Neuronal stem cell (in vitro differentiated cells): Measurements from ENCODE around the gene TECPR2.
A peak's percentile ranks its signal among the peaks of the same experiment; 100 is the strongest.

ENCODE experiments used
- DNase-seq: peaks from one replicate; pipeline ENCODE4 v3.0.0-alpha.2; 2013; ENCODE audit warnings: low spot score
- H2AFZ ChIP-seq: one replicate; pipeline ENCODE4 v1.6.1; 2013; ENCODE audit warnings: mild to moderate bottlenecking, low read length, inconsistent platforms
- H2AK5ac ChIP-seq: 2 replicates; pipeline ENCODE4 v1.6.1; 2013; ENCODE audit warnings: low read depth, mild to moderate bottlenecking, inconsistent platforms, low read length, moderate library complexity, mixed read lengths
- H2BK120ac ChIP-seq: 2 replicates; pipeline ENCODE4 v1.6.1; 2013; ENCODE audit warnings: low read depth, mild to moderate bottlenecking, inconsistent platforms, low read length, moderate library complexity, mixed read lengths
- H2BK12ac ChIP-seq: one replicate; pipeline ENCODE4 v1.6.1; 2013; ENCODE audit warnings: low read length, inconsistent platforms
- H2BK15ac ChIP-seq: 2 replicates; pipeline ENCODE4 v1.6.1; 2013; ENCODE audit warnings: mild to moderate bottlenecking, low read length, inconsistent platforms, mixed read lengths
- H2BK5ac ChIP-seq: one replicate; pipeline ENCODE4 v1.6.1; 2013; ENCODE audit warnings: inconsistent platforms, mild to moderate bottlenecking, low read length, moderate library complexity
- H3K14ac ChIP-seq: one replicate; pipeline ENCODE4 v1.6.1; 2013; ENCODE audit warnings: low read length, inconsistent platforms
- H3K18ac ChIP-seq: 2 replicates; pipeline ENCODE4 v1.6.1; 2013; ENCODE audit warnings: low read length, inconsistent platforms
- H3K23ac ChIP-seq: 2 replicates; pipeline ENCODE4 v1.6.1; 2013; ENCODE audit warnings: low read depth, mild to moderate bottlenecking, mixed read lengths, low read length, inconsistent platforms; ENCODE audit not compliant: poor library complexity
- H3K27ac ChIP-seq: replicated peaks from 3 replicates; pipeline ENCODE4 v1.5.1; 2013; ENCODE audit warnings: low read length, inconsistent platforms
- H3K27me3 ChIP-seq, 3 experiments: 2 replicates each; pipeline ENCODE4 v1.6.1; 2013; ENCODE audit warnings: low read length in 3 of 3, mild to moderate bottlenecking in 2 of 3, inconsistent platforms in 1 of 3, low read depth in 1 of 3, mixed read lengths in 1 of 3, moderate library complexity in 1 of 3; ENCODE audit not compliant: control insufficient read depth in 3 of 3, insufficient read depth in 3 of 3
- H3K36me3 ChIP-seq, 2 donors: replicated peaks in 1 of 2; 2 replicates each; pipeline ENCODE4 v1.6.1; 2013; ENCODE audit warnings: low read length in 2 of 2; ENCODE audit not compliant: control insufficient read depth in 2 of 2, insufficient read depth in 2 of 2
- H3K4ac ChIP-seq: 2 replicates; pipeline ENCODE4 v1.6.1; 2013; ENCODE audit warnings: inconsistent platforms, mild to moderate bottlenecking, low read length, moderate library complexity
- H3K4me1 ChIP-seq, 2 donors: 1 replicate in 1 of 2; 2 replicates in 1 of 2; pipeline ENCODE4 v1.6.1; 2013; ENCODE audit warnings: low read length in 2 of 2, low read depth in 1 of 2; ENCODE audit not compliant: control insufficient read depth in 2 of 2, insufficient read depth in 1 of 2
- H3K4me2 ChIP-seq: one replicate; pipeline ENCODE4 v1.6.1; 2013; ENCODE audit warnings: mild to moderate bottlenecking, low read length, inconsistent platforms; ENCODE audit not compliant: insufficient read depth, poor library complexity, severe bottlenecking
- H3K4me3 ChIP-seq, 2 donors: 2 replicates each; pipeline ENCODE4 v1.5.1; 2013; ENCODE audit warnings: low read length in 2 of 2, mild to moderate bottlenecking in 2 of 2, inconsistent platforms in 1 of 2, moderate library complexity in 1 of 2
- H3K79me1 ChIP-seq: one replicate; pipeline ENCODE4 v1.6.1; 2013; ENCODE audit warnings: low read depth, mild to moderate bottlenecking, inconsistent platforms, low read length, moderate library complexity
- H3K9ac ChIP-seq: one replicate; pipeline ENCODE4 v1.6.1; 2013; ENCODE audit warnings: mild to moderate bottlenecking, low read depth, low read length, inconsistent platforms; ENCODE audit not compliant: poor library complexity
- H3K9me3 ChIP-seq, 2 donors: replicated peaks in 1 of 2; 2 replicates each; pipeline versions ENCODE3 to v1.6.1; 2013; ENCODE audit warnings: low read length in 2 of 2, mild to moderate bottlenecking in 2 of 2, inconsistent platforms in 1 of 2, low read depth in 1 of 2, mixed read lengths in 1 of 2, moderate library complexity in 1 of 2; ENCODE audit not compliant: control insufficient read depth in 2 of 2, insufficient read depth in 1 of 2
- H4K8ac ChIP-seq: one replicate; pipeline ENCODE4 v1.6.1; 2013; ENCODE audit warnings: low read depth, mild to moderate bottlenecking, inconsistent platforms, low read length, moderate library complexity
- H4K91ac ChIP-seq: one replicate; pipeline ENCODE4 v1.6.1; 2013; ENCODE audit warnings: low read length, low read depth, mild to moderate bottlenecking, inconsistent platforms; ENCODE audit not compliant: poor library complexity
- WGBS, 2 donors: extraction: QIAGEN DNeasy Blood & Tissue Kit; methylation state at CpG; one replicate each; pipeline ENCODE4 v1.1.7; 2013; ENCODE audit warnings: missing lambda C conversion rate in 2 of 2, mixed read lengths in 1 of 2; ENCODE audit not compliant: insufficient read length in 2 of 2, insufficient replicate concordance in 1 of 2; ENCODE audit errors: extremely low coverage in 2 of 2; 5-methylcytosine and 5-hydroxymethylcytosine counted together

TECPR2 gene

DNA sequence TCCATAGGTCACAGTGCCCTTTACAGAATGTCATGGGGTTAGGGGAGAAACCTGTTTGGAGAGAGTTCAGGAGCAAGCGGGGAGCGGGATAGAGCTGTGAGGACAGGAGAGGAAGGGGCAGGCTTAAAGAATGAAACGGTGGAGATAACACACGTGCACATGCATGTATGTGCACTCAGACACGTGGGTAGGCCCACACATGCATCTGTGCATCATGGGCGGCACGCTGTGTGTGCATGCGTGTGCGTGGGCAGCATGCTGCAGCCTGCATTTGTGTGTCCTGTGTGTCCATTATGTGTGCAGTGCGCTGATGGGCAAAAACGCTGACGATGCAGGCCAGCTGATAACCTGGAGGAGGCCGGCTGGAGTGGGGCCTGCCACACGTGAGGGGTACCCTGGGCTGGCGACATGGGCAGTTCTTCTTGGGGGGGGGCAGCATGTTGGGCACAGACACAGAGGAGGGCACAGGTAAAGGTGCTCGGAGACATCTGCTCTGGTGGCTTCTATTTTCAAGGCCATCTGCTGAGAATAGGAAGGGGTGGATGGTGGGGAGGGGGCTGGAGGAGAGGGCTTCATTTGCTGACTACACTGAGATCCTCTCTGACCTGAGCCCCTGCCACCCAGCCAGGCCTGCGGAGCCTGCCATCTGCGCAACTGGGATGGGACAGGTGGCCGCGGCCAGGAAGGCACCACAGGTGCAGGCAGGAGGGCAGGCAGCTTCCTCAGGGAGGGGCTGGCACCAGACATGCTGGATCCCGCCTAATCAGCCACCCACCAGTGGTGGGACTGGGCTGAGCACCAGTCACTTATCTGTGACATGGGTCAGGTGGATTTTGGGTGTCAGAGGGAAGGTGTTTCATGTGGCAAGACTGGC, 151.4 kb downstream of the TECPR2 start:
- H4K91ac ChIP-seq: peak overlapping the region; percentile 72
- H3K27me3 ChIP-seq: peaks cover 0 to 8% (median 5%) of the 10 kb centered on the region in 3 experiments
- peak overlapping the region; percentile 90 for H2BK15ac ChIP-seq
- H3K79me1 ChIP-seq: peaks cover 1% of the 10 kb centered on the region
- H3K4me1 ChIP-seq: peaks cover 12 to 21% of the 10 kb centered on the region in 2 donors
- no peak overlapping the region for H3K27ac ChIP-seq
- no peak overlapping the region for H3K4me2 ChIP-seq
- no peaks in the 10 kb centered on the region for H3K36me3 ChIP-seq
- no peak overlapping the region for H4K8ac ChIP-seq
- H3K23ac ChIP-seq: no peak overlapping the region
- peak overlapping the region; percentile 80 for H3K18ac ChIP-seq
- H2AFZ ChIP-seq: no peak overlapping the region
- no CpG with 5 or more reads among the region's 21 CpGs for WGBS, 2 donors
- H2AK5ac ChIP-seq: peak overlapping the region; percentile 97
- peak overlapping the region; percentile 28 for H2BK120ac ChIP-seq
- no peak for DNase-seq
- no peak overlapping the region for H3K4ac ChIP-seq
- H3K9me3 ChIP-seq: no peaks in the 10 kb centered on the region
- H2BK12ac ChIP-seq: peak overlapping the region; percentile 63
- H3K9ac ChIP-seq: peak overlapping the region; percentile 70
- H3K4me3 ChIP-seq: no peak overlapping the region
- peak overlapping the region; percentile 35 for H2BK5ac ChIP-seq
- H3K14ac ChIP-seq: peak overlapping the region; percentile 89

- H4K8ac ChIP-seq: no peak overlapping the region
- no CpG with 5 or more reads among the region's 12 CpGs for WGBS, 2 donors
- H3K18ac ChIP-seq: no peak overlapping the region
- H2BK12ac ChIP-seq: peak overlapping the region; percentile 84
- peak overlapping the region; percentile 89 for H3K14ac ChIP-seq
- H3K4me2 ChIP-seq: no peak overlapping the region
- H3K79me1 ChIP-seq: no peaks in the 10 kb centered on the region
- H3K36me3 ChIP-seq: no peaks in the 10 kb centered on the region
- peak overlapping the region; percentile 97 for H2AK5ac ChIP-seq
- H2BK5ac ChIP-seq: peak overlapping the region; percentile 35
- no peak overlapping the region for H3K27ac ChIP-seq
- H2AFZ ChIP-seq: no peak overlapping the region
- H4K91ac ChIP-seq: no peak overlapping the region
- H3K4me3 ChIP-seq: no peak overlapping the region
- peak overlapping the region; percentile 70 for H3K9ac ChIP-seq
- peak overlapping the region; percentile 90 for H2BK15ac ChIP-seq
- H3K4me1 ChIP-seq: peaks cover 12 to 20% of the 10 kb centered on the region in 2 donors
- H3K27me3 ChIP-seq: peaks cover 0 to 8% (median 5%) of the 10 kb centered on the region in 3 experiments
- no peak for DNase-seq
- H3K4ac ChIP-seq: no peak overlapping the region
- H3K9me3 ChIP-seq: no peaks in the 10 kb centered on the region
- peak overlapping the region; percentile 19 for H3K23ac ChIP-seq
- H2BK120ac ChIP-seq: no peak overlapping the region
Measured at GRCh38 chr14:102514987-102515733, 152.4 kb downstream of the TECPR2 start.

DNA sequence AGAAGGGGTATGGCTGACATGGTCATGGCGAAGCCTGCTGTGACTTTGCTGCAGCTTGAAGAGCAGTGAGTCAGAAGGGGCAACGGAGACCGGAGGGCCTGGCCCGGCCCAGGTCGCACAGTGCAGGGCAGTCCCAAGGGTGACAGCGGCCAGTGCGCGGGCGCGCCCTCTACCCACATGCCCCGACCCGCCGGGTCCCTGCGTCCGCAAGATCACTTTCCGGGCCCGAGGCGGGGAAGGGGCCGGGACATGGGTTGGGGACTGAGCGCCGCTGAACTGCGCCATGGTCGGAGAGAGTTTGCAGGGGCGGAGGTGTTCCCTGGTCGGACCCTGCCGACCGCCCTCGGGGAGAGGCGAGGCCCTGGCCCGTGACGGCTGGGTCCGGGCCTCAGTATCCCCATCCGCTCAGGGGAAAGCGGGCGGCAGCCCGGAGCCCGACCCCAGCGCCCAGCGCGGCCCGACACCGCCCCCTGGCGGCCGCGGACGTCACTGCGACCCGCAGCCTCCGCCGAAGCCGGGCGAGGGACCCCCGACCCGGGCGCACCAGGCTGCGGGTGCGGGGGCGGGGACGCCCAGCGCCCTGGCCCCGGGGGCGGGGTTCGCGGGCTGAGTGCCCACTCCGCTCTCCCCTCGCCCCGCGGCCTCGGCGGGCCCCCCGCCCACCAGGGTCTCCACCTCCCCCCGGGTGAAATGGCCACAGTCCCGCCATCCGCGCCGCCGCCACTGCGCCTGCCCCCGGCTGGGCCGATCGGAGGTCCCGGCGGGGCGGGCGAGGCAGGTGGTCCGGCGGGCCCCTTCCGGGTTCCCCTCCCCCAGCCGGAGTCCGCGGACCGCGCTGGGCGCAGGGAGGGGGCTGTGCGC, 154.0 kb downstream of the TECPR2 start:
- WGBS, 2 donors: no CpG with 5 or more reads among the region's 95 CpGs
- Histone ChIP-seq H2BK15ac (peak overlapping the region; percentile 98), H3K9ac (peak overlapping the region; percentile 92), H3K14ac (peak overlapping the region; percentile 59), H4K8ac (peak overlapping the region; percentile 70), H3K4me2 (peak overlapping the region; percentile 91), H4K91ac (peak overlapping the region; percentile 92), H3K4me1 (peaks cover 4% of the 10 kb centered on the region in 2 donors), H3K27ac (no peak overlapping the region), H3K9me3 (no peaks in the 10 kb centered on the region), H2AFZ (peak overlapping the region; percentile 97), H2BK5ac (peak overlapping the region; percentile 53), H3K36me3 (no peaks in the 10 kb centered on the region), H2AK5ac (no peak overlapping the region), H3K23ac (peak overlapping the region; percentile 97), H3K4ac (no peak overlapping the region), H2BK12ac (no peak overlapping the region), H3K18ac (peak overlapping the region; percentile 95), H3K4me3 (peak overlapping the region; percentile 51 to 89), H3K27me3 (peaks cover 0 to 8% (median 5%) of the 10 kb centered on the region in 3 experiments), H3K79me1 (no peaks in the 10 kb centered on the region), H2BK120ac (no peak overlapping the region)
- DNase-seq: peak; percentile 62
